ENCODE measurements around the gene CACHD1. TPM values are rescaled to one million over a fixed set of nuclear protein-coding genes. Genes with fewer than 3 reads are reported as not detected.

Gene CACHD1
- polyA plus RNA-seq, 5 donors: 24.5 to 35.7 (median 34.4) TPM

DNA sequence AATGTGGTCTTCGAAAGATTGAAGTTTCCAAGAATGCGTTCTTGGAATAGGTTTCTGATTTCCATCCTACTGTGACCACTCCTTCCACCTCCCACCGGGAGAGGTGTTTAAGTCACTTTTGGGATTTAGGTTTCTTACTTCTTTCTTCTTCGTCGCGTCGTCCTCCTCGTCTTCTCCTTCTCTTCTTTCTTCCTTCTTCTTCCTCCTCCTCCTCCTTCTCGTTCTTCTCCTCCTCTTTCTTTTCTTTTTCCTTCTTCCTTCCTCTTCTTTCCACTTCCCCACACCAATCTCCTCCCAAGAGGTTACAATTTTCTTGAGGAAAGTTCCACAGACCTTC, 2.1 kb downstream of the CACHD1 start:
- DNase-seq: no peak

DNA sequence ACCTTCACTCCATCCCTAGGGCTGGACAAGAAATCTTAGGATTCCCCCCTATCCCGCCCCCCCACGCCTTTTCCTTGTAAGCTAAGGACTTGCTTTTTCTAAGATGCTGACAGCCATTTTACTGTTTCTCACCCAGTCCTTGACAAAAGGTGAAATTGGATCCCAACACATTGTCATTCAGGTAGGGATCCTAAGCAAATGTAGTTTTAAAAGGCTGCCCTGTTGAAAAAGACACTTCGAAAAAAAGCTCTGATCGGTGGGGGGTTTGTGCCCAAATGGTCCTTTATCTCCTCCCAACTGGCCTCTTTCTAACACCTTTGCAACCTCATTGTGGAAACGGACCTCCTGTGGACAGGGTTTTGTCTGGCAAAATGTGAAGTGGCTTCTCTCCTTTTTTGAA, 2.9 kb downstream of the CACHD1 start:
- DNase-seq: no peak

DNA sequence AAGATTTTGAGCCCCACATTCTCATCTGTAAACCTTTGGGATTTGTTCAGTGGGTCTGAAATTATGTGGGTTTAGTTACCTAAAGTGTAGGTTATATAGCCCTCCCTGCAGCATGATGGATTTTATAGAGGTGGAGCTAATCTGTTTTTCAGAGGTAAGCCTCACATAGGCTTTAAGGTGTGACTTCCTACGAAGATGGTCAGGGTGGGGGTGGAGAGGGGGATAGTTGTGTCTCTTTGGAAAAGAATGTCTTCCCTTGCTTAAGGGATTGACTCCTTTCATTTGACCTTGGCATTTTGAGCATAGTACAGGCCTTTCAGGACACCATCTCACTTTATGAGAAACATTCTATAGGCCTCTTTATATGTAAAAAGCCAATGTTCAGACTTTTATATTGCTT, 3.4 kb downstream of the CACHD1 start:
- DNase-seq: no peak

DNA sequence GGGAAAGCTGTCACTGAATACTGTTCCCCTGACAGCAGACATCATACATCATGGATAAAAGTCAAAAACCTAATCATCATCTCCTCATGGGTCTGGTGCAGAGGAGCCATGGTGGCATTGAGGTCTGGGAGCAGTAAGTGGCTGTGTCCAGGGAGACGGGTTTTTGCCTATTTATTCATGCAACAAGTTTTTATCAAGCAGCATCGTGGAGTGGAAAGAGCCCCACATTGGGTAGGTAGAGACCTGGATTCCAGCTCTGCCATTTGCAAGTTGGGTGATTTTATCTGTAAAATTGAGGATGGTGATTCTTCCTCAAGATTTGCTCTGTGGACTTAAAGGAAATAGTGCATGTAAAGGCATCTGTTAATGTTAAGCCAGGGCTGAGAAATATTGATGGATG, 4.2 kb downstream of the CACHD1 start:
- no peak for DNase-seq

DNA sequence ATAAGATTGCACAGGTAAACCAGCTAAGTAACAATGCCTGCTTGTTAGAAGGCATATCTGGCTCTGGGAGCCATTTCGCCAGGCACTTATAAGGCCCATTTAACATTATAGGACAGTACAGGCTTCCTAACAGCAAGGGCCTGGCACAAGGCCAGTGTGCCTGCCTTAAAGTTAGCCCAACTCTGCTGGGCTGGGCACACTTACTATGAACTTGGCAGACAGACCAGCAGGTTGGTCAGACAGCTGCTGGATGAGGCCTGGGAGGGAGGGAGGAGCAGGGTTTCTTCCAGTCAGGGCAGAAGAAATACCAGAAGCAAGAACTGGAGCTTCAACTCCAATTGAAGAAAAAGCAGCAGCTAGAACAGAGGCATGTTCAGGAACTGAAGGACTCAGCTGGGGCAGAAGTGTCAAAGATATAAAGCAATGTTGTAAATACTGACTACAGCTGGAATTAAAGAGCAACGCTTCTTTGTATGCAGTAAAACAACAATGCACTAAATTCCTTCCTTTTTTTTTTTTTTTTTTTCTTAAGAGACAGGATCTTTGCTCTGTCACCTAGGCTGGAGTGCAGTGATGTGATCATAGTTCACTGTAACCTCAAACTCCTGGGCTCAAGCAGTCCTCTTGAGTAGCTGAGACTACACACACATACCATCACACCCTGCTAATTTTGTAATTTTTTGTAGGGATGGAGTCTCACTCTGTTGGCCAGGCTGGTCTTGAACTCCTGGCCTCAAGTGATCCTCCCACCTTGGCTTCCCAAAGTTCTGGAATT, 4.9 kb downstream of the CACHD1 start:
- DNase-seq: no peak

DNA sequence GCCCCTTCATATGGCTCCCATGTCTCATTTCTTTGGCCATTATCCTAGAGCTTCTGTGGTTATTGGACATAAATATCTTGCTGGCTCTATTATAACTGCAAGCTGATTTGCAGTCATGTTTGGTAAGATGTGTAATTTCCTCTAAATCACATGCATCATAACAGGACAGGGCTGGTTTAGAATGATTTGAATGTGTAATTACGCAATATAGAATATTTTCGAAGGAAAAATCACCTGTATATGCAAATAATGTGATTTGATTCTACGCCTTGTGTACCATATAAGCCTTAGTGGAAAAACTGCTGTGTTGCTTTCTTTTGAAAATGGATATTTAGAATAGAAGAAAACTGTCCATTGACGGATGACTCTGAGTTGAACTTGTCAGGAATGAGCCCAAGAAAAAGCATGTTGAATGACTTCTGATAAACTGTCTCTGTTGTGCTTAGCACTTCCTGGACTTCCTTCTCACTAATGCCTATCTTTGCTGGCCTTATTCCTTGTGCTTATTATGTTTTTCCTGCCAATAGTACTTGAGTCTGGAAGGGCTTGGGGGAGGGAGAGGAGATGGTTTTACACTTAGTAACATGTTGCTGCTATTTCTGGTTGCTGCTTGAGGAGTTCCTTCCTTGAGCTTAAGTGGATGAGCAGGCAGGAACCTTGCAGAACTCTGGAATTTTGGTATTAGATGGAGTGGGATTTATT, 6.5 kb downstream of the CACHD1 start:
- DNase-seq: peak; percentile 76 to 81

DNA sequence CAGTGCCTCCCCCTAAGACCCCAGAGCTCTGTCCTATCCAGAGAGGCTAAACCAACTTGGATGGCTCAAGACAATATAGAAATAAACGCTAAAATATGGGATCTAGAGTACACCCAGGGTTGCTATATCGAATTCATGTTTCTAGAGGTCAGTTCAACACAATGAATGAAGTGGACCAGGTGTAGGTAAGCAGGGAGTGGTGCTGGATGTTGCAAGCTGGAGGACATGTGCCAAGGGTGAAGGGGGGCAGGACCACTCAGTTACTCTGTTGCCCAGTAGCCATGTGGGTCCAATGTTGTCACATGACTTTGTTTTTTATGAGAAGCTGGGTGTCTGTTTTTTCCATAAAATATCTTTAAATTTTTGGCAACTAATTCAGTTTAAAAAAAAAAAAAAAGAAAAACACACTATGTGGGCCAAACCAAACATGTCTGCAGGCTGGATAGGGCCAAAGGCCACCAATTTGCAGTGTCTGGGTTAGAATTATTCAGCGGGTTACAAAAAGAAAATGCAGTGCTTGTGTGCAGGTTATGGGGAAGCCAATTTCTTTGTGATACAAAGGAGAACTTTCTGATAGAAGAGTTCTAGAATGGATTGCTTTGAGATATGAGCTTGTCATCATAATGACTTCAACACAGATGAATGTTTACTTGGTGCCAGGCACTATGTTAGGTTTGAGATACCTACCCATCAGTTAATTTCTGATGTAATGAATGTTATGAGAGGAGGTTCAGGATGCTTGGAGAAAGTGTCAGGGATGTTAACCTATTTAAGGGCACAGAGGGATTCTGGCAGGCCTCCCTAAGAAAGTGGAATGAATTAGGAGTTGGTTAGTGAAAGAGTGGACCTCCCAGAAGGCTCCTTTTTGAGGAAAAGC, 8.9 kb downstream of the CACHD1 start:
- no peak for DNase-seq

DNA sequence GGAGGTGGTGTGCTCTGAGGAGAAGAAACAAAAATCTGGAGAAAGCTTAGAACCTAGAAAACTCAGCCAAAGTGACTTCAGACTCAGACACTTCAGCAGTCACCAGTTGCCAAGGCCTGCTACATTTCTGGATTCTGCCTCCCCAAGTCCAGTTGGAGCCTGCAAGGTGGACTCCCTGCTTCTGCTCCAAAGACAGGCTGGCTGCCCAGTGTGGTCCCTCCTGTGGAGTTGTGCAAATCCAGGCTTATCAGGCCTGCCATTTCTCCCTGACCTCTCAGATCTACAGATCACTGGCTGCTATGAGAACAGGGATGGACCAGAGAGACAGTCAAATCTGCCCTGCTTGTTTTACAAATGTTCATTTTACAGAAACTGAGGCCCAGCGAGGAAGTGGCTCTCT, 9.9 kb downstream of the CACHD1 start:
- DNase-seq: no peak

GRCh38 chr1:64480999-64481772, 11.3 kb downstream of the CACHD1 start:
- no peak for DNase-seq

- DNase-seq: no peak
Measured at GRCh38 chr1:64482128-64482527, 12.2 kb downstream of the CACHD1 start.

- DNase-seq: no peak
Measured at GRCh38 chr1:64482720-64483119, 12.8 kb downstream of the CACHD1 start.

GRCh38 chr1:64483731-64484414, 13.9 kb downstream of the CACHD1 start:
- DNase-seq: no peak

- DNase-seq: no peak
Measured at GRCh38 chr1:64484651-64485050, 14.7 kb downstream of the CACHD1 start.

GRCh38 chr1:64486193-64486592, 16.3 kb downstream of the CACHD1 start:
- no peak for DNase-seq

DNA sequence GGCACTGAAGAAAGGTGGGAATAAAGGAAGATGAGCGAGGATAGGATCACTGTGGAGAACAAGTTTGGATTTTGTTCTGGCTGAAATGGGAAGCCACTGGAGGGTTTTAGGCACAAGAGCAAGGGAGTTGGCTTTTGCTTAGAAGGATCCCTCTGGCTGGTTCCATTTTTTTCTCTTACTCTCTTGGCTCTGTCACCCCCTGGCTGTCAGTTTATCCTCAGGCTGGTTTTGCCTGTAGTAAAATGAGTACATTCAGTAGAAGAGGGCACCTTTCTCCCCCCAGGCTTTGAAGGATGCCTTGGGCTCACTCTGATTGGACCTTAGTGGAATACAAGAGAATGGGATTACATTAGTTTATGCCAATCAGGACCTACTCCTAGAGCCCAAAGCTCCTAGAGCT, 17.1 kb downstream of the CACHD1 start:
- no peak for DNase-seq

- DNase-seq: no peak
Measured at GRCh38 chr1:64488862-64489261, 18.9 kb downstream of the CACHD1 start.

GRCh38 chr1:64489707-64490106, 19.8 kb downstream of the CACHD1 start:
- no peak for DNase-seq

DNA sequence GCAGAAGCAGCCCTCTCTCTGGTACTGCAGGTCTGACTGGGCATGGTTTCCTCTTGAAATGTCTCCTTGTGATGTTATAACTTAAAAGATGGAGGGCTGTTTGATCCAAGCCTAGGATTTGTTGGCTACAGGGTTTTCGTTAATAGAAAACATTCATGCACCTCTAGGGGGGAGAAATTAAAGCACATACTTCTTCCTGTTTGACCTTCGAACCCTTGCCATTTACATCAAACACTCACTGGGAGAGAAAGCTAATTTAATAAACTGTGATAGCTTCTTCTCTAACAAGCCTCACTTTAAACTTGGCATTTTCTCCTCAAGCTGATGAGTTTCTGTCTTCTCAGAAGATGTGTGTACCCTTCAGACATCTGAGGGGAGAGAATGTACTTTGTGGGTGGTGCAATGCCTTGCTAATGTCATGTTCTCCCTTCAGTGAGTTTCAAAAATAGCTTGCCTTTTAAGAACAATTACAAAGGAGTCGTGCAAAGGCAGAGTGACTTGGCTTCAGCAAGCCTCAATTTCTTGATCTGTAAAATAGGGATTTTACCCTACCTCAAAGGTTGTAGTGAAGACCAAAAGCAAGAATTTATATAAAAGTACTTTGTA, 20.4 kb downstream of the CACHD1 start:
- DNase-seq: no peak

DNA sequence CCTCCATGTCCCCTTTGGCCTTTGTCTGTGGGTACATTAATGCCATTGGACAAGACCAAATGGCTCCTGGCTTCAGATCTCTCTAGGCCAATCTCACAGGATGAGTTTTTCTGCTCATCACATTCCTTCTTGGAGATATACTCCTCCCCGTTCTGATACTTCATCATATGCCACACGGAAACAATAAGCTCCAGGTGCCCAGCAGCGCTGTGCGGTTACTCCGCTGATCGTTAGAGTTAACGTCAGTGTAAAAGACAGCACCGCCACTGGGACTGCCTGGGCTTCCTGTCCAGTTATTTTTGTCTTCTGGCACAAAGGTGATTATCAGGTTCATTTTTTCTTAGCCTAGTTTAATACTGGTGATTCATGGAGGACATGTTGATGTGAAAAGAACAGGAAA, 22.5 kb downstream of the CACHD1 start:
- DNase-seq: no peak

DNA sequence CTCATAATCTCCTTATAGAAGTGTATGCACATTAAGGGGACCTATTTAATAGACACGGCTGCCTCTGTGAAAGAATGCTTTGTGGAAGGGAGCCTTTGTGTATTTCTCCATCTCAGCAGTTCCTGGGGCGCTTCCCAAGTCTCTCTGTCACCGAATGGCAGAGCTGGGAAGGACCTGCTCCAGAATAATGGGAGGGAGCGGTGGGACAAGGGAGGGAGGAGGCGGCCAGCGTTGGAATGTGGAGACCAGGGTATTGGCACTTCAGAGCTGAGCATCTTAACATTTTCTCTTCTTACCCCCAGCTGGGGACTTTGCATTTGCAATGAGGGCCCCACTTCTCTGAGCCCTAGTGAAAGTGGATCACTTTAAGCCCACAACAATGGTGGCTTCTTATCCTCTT, 23.9 kb downstream of the CACHD1 start:
- DNase-seq: no peak

DNA sequence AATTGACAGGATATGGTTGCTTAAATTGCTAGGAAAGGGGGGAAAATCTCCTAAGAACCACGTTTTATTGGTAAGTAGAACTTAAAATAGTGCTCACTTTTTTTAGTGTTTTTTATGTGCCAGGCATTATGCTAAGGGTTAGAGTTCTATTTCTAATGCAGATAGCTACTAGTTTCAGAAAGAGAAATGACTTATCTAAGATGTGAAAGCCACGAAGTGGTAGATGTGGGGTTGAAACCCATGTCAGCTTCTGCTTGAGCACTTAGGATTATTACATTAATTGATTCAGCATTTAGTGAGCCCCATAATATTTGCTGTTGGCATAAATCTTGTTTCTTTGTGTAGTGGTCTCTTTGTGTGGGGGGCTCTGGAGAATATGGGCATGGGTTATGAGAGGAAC, 24.7 kb downstream of the CACHD1 start:
- no peak for DNase-seq

Data from right lung (tissue), 5 donors.